ENCODE measurements around the gene CCDC57. TPM values are rescaled to one million over a fixed set of nuclear protein-coding genes. Genes with fewer than 3 reads are reported as not detected.

Gene CCDC57
- total and polyA plus RNA-seq, 10 donors: 28.8 to 164 (median 51.9) TPM

DNA sequence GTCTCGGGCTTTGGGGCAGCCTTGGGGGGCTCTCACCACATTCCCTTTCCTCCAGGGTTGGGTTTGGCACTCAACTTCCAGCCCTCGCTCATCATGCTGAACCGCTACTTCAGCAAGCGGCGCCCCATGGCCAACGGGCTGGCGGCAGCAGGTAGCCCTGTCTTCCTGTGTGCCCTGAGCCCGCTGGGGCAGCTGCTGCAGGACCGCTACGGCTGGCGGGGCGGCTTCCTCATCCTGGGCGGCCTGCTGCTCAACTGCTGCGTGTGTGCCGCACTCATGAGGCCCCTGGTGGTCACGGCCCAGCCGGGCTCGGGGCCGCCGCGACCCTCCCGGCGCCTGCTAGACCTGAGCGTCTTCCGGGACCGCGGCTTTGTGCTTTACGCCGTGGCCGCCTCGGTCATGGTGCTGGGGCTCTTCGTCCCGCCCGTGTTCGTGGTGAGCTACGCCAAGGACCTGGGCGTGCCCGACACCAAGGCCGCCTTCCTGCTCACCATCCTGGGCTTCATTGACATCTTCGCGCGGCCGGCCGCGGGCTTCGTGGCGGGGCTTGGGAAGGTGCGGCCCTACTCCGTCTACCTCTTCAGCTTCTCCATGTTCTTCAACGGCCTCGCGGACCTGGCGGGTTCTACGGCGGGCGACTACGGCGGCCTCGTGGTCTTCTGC lies 24.6 kb upstream of the CCDC57 start:
- peak in 1 of 3 donors; percentile 62 for TF ChIP-seq POLR2AphosphoS5 (IDR thresholded peaks at IDR 0.05)
- no peak for TF ChIP-seq POLR2A (IDR thresholded peaks at IDR 0.05)
- no peaks in the 10 kb centered on the region for H3K9me3 ChIP-seq
- DNase-seq: peak; percentile 85
- peaks cover 44 to 100% (median 93%) of the 10 kb centered on the region in 6 donors for H3K4me1 ChIP-seq
- intact Hi-C loops (cut with DNase I; ENCODE audit: low total_unique reads): loop anchor here (5.0 kb wide), 1 partner anchor 85 kb away; no protein-coding TSS in a partner anchor
- H3K4me3 ChIP-seq: no peak overlapping the region
- H3K27ac ChIP-seq: peak overlapping the region in 4 of 8 donors; percentile 15 to 100 (median 75)
- no peaks in the 10 kb centered on the region for H3K27me3 ChIP-seq (replicated peaks in 1 of 7)
- 86 to 91% (median 89%) methylated on average over 44 to 59 of the region's 59 CpGs for WGBS, 5 donors
- peaks cover 0 to 84% (median 26%) of the 10 kb centered on the region in 6 donors for H3K36me3 ChIP-seq

DNA sequence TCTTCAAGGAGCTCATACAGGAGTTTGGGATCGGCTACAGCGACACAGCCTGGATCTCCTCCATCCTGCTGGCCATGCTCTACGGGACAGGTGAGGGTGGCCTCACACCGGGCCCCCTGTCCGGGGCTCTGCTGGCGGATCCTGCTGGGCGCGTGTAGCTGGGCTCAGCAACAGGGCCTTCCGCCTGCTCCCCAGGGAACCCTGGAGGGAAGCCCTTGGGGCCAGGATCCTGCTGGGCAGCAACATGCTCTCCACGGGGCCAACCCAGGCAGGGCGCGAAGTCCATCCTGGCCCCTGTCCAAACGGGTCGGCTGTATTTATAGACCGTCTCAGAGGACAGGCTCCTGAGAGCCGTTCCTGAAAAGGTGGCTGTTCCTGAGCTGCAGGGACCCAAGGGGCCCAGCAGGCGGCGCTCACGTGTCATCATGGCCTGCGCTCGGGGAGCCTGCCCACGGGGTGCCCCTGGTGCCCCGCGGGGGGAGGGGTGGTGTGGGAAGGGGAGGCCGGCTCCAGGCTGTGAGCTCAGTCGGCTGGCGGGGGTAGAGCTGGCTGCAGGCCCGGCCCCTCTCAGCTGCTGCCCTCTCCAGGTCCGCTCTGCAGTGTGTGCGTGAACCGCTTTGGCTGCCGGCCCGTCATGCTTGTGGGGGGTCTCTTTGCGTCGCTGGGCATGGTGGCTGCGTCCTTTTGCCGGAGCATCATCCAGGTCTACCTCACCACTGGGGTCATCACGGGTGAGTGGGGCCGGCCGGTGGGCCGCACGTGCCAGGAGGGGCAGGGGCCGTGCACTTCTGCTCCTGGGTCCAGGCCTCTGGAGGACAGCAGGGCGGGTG lies 23.7 kb upstream of the CCDC57 start:
- Histone ChIP-seq H3K36me3 (peaks cover 0 to 77% (median 25%) of the 10 kb centered on the region in 6 donors), H3K4me1 (peaks cover 43 to 100% (median 93%) of the 10 kb centered on the region in 6 donors), H3K27me3 (replicated peaks in 1 of 7) (no peaks in the 10 kb centered on the region), H3K4me3 (peak overlapping the region in 1 of 8 donors; percentile 25), H3K9me3 (no peaks in the 10 kb centered on the region), H3K27ac (peak overlapping the region in 7 of 8 donors; percentile 15 to 100 (median 51))
- DNase-seq: peak; percentile 90
- 39 to 74% (median 50%) methylated on average over 10 to 44 of the region's 44 CpGs for WGBS, 5 donors
- intact Hi-C loops (cut with DNase I; ENCODE audit: low total_unique reads): loop anchor here (5.0 kb wide), 1 partner anchor 86 kb away; no protein-coding TSS in a partner anchor
- TF ChIP-seq, protein P1, sequence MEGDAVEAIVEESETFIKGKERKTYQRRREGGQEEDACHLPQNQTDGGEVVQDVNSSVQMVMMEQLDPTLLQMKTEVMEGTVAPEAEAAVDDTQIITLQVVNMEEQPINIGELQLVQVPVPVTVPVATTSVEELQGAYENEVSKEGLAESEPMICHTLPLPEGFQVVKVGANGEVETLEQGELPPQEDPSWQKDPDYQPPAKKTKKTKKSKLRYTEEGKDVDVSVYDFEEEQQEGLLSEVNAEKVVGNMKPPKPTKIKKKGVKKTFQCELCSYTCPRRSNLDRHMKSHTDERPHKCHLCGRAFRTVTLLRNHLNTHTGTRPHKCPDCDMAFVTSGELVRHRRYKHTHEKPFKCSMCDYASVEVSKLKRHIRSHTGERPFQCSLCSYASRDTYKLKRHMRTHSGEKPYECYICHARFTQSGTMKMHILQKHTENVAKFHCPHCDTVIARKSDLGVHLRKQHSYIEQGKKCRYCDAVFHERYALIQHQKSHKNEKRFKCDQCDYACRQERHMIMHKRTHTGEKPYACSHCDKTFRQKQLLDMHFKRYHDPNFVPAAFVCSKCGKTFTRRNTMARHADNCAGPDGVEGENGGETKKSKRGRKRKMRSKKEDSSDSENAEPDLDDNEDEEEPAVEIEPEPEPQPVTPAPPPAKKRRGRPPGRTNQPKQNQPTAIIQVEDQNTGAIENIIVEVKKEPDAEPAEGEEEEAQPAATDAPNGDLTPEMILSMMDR (IDR thresholded peaks at IDR 0.05 in 8 of 11, conservative IDR thresholded peaks at IDR 0.05 in 3 of 11): peak; percentile 81 to 96 (median 93)
- peak; percentile 52 to 76 (median 55) for TF ChIP-seq POLR2AphosphoS5 (IDR thresholded peaks at IDR 0.05)
- no peak for TF ChIP-seq POLR2A (IDR thresholded peaks at IDR 0.05)

DNA sequence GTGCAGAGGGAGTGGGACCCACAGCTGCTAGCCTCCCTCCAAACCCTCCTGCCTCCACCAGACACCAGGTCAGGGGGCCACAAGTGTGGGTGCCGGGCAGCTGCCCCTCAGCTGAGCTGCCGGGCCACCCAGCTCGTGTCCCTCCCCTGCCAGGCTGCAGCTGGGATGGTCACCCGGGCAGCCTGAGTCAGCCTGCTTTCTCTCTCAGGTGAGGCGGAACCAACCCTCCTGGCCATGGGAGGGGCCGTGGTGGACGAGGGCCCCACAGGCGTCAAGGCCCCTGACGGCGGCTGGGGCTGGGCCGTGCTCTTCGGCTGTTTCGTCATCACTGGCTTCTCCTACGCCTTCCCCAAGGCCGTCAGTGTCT lies 23.1 kb upstream of the CCDC57 start:
- WGBS, 5 donors: 38 to 88% (median 58%) methylated on average over 6 to 15 of the region's 15 CpGs
- Histone ChIP-seq H3K4me1 (peaks cover 40 to 100% (median 93%) of the 10 kb centered on the region in 6 donors), H3K36me3 (peaks cover 0 to 71% (median 25%) of the 10 kb centered on the region in 6 donors), H3K27me3 (replicated peaks in 1 of 7) (no peaks in the 10 kb centered on the region), H3K4me3 (peak overlapping the region in 1 of 8 donors; percentile 25), H3K9me3 (no peaks in the 10 kb centered on the region), H3K27ac (peak overlapping the region in 6 of 8 donors; percentile 27 to 100 (median 58))
- TF ChIP-seq POLR2AphosphoS5 (IDR thresholded peaks at IDR 0.05) (peak in 1 of 3 donors; percentile 72), POLR2A (IDR thresholded peaks at IDR 0.05) (no peak)
- TF ChIP-seq, protein P1 (IDR thresholded peaks at IDR 0.05 in 8 of 11, conservative IDR thresholded peaks at IDR 0.05 in 3 of 11): no peak
- peak; percentile 85 for DNase-seq
- intact Hi-C loops (cut with DNase I; ENCODE audit: low total_unique reads): loop anchor here (5.0 kb wide), 1 partner anchor 87 kb away; no protein-coding TSS in a partner anchor

DNA sequence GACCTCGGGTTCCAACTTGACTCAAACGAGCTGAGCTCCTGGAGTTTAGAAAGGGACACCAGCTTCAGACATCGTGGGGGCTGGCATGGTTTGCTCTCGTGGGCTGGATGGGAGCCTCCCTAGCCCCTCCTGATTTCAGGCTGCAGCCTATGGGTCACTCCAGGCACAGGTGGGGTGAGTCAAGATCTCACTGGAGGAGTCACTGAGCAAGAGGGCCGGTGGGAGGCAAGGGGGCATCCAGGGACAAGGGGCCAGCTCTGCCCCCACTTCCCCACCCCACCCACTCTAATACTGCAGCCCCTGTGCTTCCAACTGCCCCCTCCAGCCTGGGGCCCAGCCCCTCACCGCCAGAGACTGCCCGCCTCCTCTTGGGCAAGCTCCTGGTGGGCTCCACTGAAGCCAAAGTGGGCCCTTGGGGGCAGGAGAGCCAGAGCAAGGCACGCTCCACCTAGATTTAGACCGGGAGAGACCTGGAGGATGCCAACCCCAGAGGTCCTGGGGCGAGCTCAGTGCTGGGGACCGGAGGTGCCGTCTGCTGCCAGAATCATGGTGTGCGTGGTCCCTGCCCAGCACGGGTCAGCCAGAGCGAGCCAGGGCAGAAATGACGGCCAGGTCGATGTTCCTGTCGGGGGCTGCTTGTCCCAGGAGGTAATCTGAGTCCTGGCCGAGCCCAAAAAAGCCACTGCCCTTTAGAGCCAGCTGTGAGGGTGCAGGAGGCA lies 22.6 kb upstream of the CCDC57 start:
- DNase-seq: peak; percentile 78

More for the DNA sequence above, 22.6 kb upstream of the CCDC57 start:
- WGBS, 5 donors: 80 to 93% (median 87%) methylated on average over 10 to 19 of the region's 19 CpGs
- Histone ChIP-seq H3K4me1 (peaks cover 39 to 100% (median 93%) of the 10 kb centered on the region in 6 donors), H3K27ac (peak overlapping the region in 4 of 8 donors; percentile 51 to 100 (median 75)), H3K27me3 (replicated peaks in 1 of 7) (no peaks in the 10 kb centered on the region), H3K36me3 (peaks cover 0 to 65% (median 25%) of the 10 kb centered on the region in 6 donors), H3K4me3 (no peak overlapping the region), H3K9me3 (no peaks in the 10 kb centered on the region)
- intact Hi-C loops (cut with DNase I; ENCODE audit: low total_unique reads): loop anchor here (5.0 kb wide), 1 partner anchor 87 kb away; no protein-coding TSS in a partner anchor
- TF ChIP-seq, protein P1 (IDR thresholded peaks at IDR 0.05 in 8 of 11, conservative IDR thresholded peaks at IDR 0.05 in 3 of 11): no peak
- TF ChIP-seq POLR2A (IDR thresholded peaks at IDR 0.05) (no peak), POLR2AphosphoS5 (IDR thresholded peaks at IDR 0.05) (peak in 1 of 3 donors; percentile 56)
